Tibial nerve (tissue), 4 donors: ENCODE measurements around the gene DENND1A.

Source experiments
- CTCF ChIP-seq, 5 experiments: fragments of 200-600 bp in 3 of 5; fragments of 450-650 bp in 2 of 5; sonication (generic) in 3 of 5; IDR thresholded peaks; one replicate each; pipeline ENCODE4 v1.5.1; 2016 to 2019; ENCODE audit warnings: antibody characterized with exemption in 5 of 5, mild to moderate bottlenecking in 3 of 5, moderate library complexity in 2 of 5
- EP300 ChIP-seq, 2 donors: sonication (generic); formaldehyde crosslinking; IDR thresholded peaks; one replicate each; pipeline ENCODE4 v1.6.1; 2017; ENCODE audit warnings: antibody characterized with exemption in 2 of 2, mild to moderate bottlenecking in 1 of 2
- POLR2A ChIP-seq, 2 donors: fragments of 450-650 bp; IDR thresholded peaks; one replicate each; pipeline ENCODE4 v1.6.1; 2017; ENCODE audit warnings: antibody characterized with exemption in 2 of 2, mild to moderate bottlenecking in 2 of 2, moderate library complexity in 2 of 2

GRCh38 chr9:123741214-123741613 lies 188.7 kb downstream of the DENND1A start:
- TF ChIP-seq CTCF (IDR thresholded peaks at IDR 0.05) (no peak), POLR2A (IDR thresholded peaks at IDR 0.05) (no peak), EP300 (IDR thresholded peaks at IDR 0.05) (no peak)
